WERI-Rb-1 (cell line): Measurements from ENCODE around the gene SMOC2.

Experiments
- DNase-seq: peaks from one replicate; pipeline ENCODE4 v3.0.0-alpha.2; 2020
- H3K27ac ChIP-seq: fragments of 250-450 bp; sonication (Bioruptor Pico); 2 replicates; pipeline ENCODE4 v1.5.1; 2020; ENCODE audit warnings: mild to moderate bottlenecking, moderate library complexity
- H3K27me3 ChIP-seq: fragments of 250-450 bp; sonication (Bioruptor Pico); 2 replicates; pipeline ENCODE4 v1.5.1; 2021; ENCODE audit warnings: mild to moderate bottlenecking, low read depth, moderate library complexity; ENCODE audit not compliant: insufficient read depth, severe bottlenecking
- H3K36me3 ChIP-seq: fragments of 250-450 bp; sonication (Bioruptor Pico); 2 replicates; pipeline ENCODE4 v1.5.1; 2020; ENCODE audit warnings: mild to moderate bottlenecking, moderate library complexity
- H3K4me3 ChIP-seq: 2 replicates; pipeline ENCODE4 v1.5.1; 2011; ENCODE audit warnings: low read depth, mild to moderate bottlenecking, control low read depth, low read length
- H3K9me3 ChIP-seq: fragments of 250-450 bp; sonication (Bioruptor Pico); 2 replicates; pipeline ENCODE4 v1.5.1; 2021; ENCODE audit warnings: mild to moderate bottlenecking, moderate library complexity; ENCODE audit not compliant: severe bottlenecking
- TF ChIP-seq, protein P1 (sequence below): IDR thresholded peaks from 2 replicates; pipeline ENCODE4 v1.5.1; 2011; ENCODE audit warnings: low read depth, mild to moderate bottlenecking, control low read depth, inconsistent platforms, low read length

Gene SMOC2

DNA sequence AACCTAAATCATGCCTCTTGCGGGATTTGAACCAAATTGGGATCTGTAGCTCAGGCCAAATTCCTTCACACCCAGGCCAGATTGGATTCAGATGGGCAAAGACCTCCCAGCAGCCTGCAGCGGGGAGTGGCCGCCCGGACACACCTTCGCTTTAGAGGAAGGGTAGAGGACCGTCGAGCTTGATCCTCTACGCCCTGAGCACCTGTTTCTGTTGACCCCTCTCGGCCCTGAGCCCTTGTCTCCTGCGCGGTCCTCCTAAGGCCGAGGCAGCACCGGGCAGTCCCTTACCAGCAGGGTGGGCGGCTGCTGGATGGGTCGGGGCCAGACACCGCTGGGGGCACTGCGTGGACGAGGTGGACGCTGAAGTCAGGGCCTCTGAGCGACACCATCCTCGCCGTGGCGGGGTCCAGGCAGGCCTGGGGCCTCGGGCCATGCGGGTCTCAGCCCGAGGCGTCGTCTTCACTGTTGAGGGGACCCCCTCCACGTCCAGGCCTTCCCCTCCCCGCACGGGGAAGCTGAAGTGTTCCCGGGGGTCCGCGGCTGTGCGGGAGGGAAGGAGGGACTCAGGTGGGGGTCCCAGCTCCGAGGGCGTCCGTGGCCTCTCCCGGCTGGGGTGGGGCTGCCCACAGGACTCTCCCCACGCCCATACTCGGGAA is 114.8 kb downstream of the SMOC2 start:
- no peak for DNase-seq
- TF ChIP-seq, protein P1, sequence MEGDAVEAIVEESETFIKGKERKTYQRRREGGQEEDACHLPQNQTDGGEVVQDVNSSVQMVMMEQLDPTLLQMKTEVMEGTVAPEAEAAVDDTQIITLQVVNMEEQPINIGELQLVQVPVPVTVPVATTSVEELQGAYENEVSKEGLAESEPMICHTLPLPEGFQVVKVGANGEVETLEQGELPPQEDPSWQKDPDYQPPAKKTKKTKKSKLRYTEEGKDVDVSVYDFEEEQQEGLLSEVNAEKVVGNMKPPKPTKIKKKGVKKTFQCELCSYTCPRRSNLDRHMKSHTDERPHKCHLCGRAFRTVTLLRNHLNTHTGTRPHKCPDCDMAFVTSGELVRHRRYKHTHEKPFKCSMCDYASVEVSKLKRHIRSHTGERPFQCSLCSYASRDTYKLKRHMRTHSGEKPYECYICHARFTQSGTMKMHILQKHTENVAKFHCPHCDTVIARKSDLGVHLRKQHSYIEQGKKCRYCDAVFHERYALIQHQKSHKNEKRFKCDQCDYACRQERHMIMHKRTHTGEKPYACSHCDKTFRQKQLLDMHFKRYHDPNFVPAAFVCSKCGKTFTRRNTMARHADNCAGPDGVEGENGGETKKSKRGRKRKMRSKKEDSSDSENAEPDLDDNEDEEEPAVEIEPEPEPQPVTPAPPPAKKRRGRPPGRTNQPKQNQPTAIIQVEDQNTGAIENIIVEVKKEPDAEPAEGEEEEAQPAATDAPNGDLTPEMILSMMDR: no peak
- Histone ChIP-seq H3K27ac (no peak overlapping the region), H3K9me3 (no peaks in the 10 kb centered on the region), H3K27me3 (no peaks in the 10 kb centered on the region), H3K4me3 (no peak overlapping the region), H3K36me3 (no peaks in the 10 kb centered on the region)

GRCh38 chr6:168557512-168557911 is 116.5 kb downstream of the SMOC2 start:
- Histone ChIP-seq H3K27me3 (no peaks in the 10 kb centered on the region), H3K36me3 (no peaks in the 10 kb centered on the region), H3K27ac (no peak overlapping the region), H3K4me3 (no peak overlapping the region), H3K9me3 (no peaks in the 10 kb centered on the region)
- TF ChIP-seq, protein P1: no peak
- no peak for DNase-seq

DNA sequence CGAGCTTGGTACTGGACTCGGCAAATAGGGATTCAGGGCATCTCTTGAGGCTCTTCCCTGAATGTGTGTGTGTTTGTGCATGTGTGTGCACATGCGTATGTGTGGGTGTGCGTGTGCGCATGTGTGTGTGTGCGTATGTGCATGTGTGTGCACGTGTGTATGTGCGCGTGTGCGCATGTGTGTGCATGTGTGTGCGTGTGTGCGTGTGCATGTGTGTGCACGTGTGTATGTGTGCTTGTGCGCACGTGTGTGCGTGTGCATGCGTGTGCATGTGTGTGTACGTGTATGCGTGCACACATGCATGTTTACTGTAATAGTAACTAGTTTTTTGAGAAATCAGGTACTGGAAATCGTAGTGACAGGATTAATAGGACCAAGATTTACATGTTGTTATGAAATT is 117.7 kb downstream of the SMOC2 start:
- no peak for DNase-seq
- Histone ChIP-seq H3K27ac (no peak overlapping the region), H3K36me3 (no peaks in the 10 kb centered on the region), H3K9me3 (no peaks in the 10 kb centered on the region), H3K27me3 (no peaks in the 10 kb centered on the region), H3K4me3 (no peak overlapping the region)
- TF ChIP-seq, protein P1: no peak

- DNase-seq: no peak
- TF ChIP-seq, protein P1: no peak
- Histone ChIP-seq H3K27me3 (no peaks in the 10 kb centered on the region), H3K27ac (no peak overlapping the region), H3K4me3 (no peak overlapping the region), H3K9me3 (no peaks in the 10 kb centered on the region), H3K36me3 (no peaks in the 10 kb centered on the region)
These were observed 118.7 kb downstream of the SMOC2 start for GRCh38 chr6:168559574-168560098.

- H3K9me3 ChIP-seq: peaks cover 2% of the 10 kb centered on the region
- TF ChIP-seq, protein P1: no peak
These were observed 119.1 kb downstream of the SMOC2 start for GRCh38 chr6:168560126-168560525.

More at GRCh38 chr6:168560126-168560525, 119.1 kb downstream of the SMOC2 start:
- no peak for DNase-seq
- Histone ChIP-seq H3K27me3 (no peaks in the 10 kb centered on the region), H3K36me3 (no peaks in the 10 kb centered on the region), H3K4me3 (no peak overlapping the region), H3K27ac (no peak overlapping the region)
